Psoas muscle (tissue), 8 donors: ENCODE measurements around the gene TINCR. TPM values are rescaled to one million over a fixed set of nuclear protein-coding genes. Genes with fewer than 3 reads are reported as not detected.

Source experiments
- ATAC-seq, 4 donors: fragments of 200-7000 bp; cut with Tn5 transposase; one replicate each; pipeline ENCODE4 v1.9.1; 2020; ENCODE audit warnings: moderate library complexity in 3 of 4, mild to moderate bottlenecking in 2 of 4
- DNase-seq, 2 donors: peaks; one replicate each; pipeline ENCODE4 v3.0.0-alpha.2; 2020
- H3K27ac ChIP-seq: fragments of 200-600 bp; one replicate; pipeline ENCODE4 v1.8.0; 2022
- H3K27me3 ChIP-seq, 3 donors: fragments of 200-600 bp in 1 of 3; one replicate each; pipeline versions ENCODE4 v1.6.1 to v1.8.0; 2013 to 2022; ENCODE audit warnings: low read length in 2 of 3, mild to moderate bottlenecking in 2 of 3, moderate library complexity in 1 of 3; ENCODE audit not compliant: insufficient read depth in 3 of 3
- H3K36me3 ChIP-seq, 2 donors: fragments of 200-600 bp in 1 of 2; one replicate each; pipeline versions ENCODE4 v1.6.1 to v1.8.0; 2013 to 2022; ENCODE audit warnings: low read depth in 1 of 2, mild to moderate bottlenecking in 1 of 2, moderate library complexity in 1 of 2; ENCODE audit not compliant: insufficient read depth in 1 of 2
- H3K4me1 ChIP-seq: fragments of 200-600 bp; one replicate; pipeline ENCODE4 v1.8.0; 2022
- H3K4me3 ChIP-seq: fragments of 200-600 bp; one replicate; pipeline ENCODE4 v1.8.0; 2022; ENCODE audit warnings: mild to moderate bottlenecking
- H3K9me3 ChIP-seq: fragments of 200-600 bp; one replicate; pipeline ENCODE4 v1.8.0; 2022
- CTCF ChIP-seq: fragments of 200-600 bp; IDR thresholded peaks from one replicate; pipeline ENCODE4 v1.8.0; 2022; ENCODE audit warnings: antibody characterized with exemption
- WGBS, 3 donors: extraction: QIAGEN DNeasy Blood & Tissue Kit; methylation state at CpG; one replicate each; pipeline versions ENCODE4 v1.1.6 to v1.1.7; 2013; 5-methylcytosine and 5-hydroxymethylcytosine counted together
- intact Hi-C, 2 donors: fragments of 100-400 bp; cut with DNase I; formaldehyde crosslinking; loops; one replicate each; pipeline versions ENCODE4 v1.11.0 to v1.14.2; 2022
- polyA plus RNA-seq, 3 donors: library from polyadenylated mRNA; stranded (reverse); fragments of 200-250 nt; gene quantifications; one replicate each; pipeline ENCODE4 v1.2.3, GENCODE V29; 2013
- total RNA-seq, 4 donors: library from RNA; stranded (reverse); fragmentation: NEBNext Ultra II Directional in 2 of 4; extraction: Animal tissue kit (Norgen Biotek cat#: 25700) in 2 of 4; gene quantifications; one replicate each; pipeline versions ENCODE4 v1.2.1 to v1.2.4, GENCODE V29; 2021 to 2023
- donor health status: healthy with polysubstance abuse.
- donor health status: DM: no; HTN: no; CAD: no; lungs with moderate emphysema.
- donor health status: Bipolar disorder and iron deficiency.
- donor health status: healthy.
- donor health status: DM: yes; HTN: yes; CAD: no.
- donor health status: DM: no; HTN: no; CAD: no.
- donor health status: DM: no; HTN: no; CAD: no.
- donor health status: DM: yes; HTN: yes; CAD: no.

TINCR gene
- total and polyA plus RNA-seq, 7 donors = 0.06 to 0.38 (median 0.18) TPM; not detected in 2

- intact Hi-C loops = no loop called here
- H3K9me3 ChIP-seq = no peaks in the 10 kb centered on the region
- TF ChIP-seq CTCF = peak; percentile 27
- no peak overlapping the region for H3K4me3 ChIP-seq
- 30 to 42% (median 30%) methylated on average over 8 of the region's 8 CpGs for WGBS, 3 donors
- H3K36me3 ChIP-seq = no peaks in the 10 kb centered on the region
- no peak overlapping the region for H3K27ac ChIP-seq
- no peak for DNase-seq
- H3K4me1 ChIP-seq = no peaks in the 10 kb centered on the region
- peaks cover 0 to 5% (median 2%) of the 10 kb centered on the region in 3 donors for H3K27me3 ChIP-seq
- ATAC-seq = no peak
Observed at GRCh38 chr19:5547881-5548280, 19.9 kb downstream of the TINCR start.

- no peak overlapping the region for H3K27ac ChIP-seq
- WGBS, 3 donors = 82 to 94% (median 85%) methylated on average over 4 of the region's 4 CpGs
- no peak for TF ChIP-seq CTCF
- no peak for DNase-seq
- H3K4me1 ChIP-seq = no peaks in the 10 kb centered on the region
- intact Hi-C loops = no loop called here
- peaks cover 0 to 5% (median 4%) of the 10 kb centered on the region in 3 donors for H3K27me3 ChIP-seq
- no peaks in the 10 kb centered on the region for H3K36me3 ChIP-seq
- no peak for ATAC-seq
- H3K4me3 ChIP-seq = no peak overlapping the region
- no peaks in the 10 kb centered on the region for H3K9me3 ChIP-seq
Observed at GRCh38 chr19:5545984-5546383, 21.8 kb downstream of the TINCR start.

- DNase-seq = no peak
- intact Hi-C loops = no loop called here
- Histone ChIP-seq H3K9me3 (no peaks in the 10 kb centered on the region), H3K27ac (no peak overlapping the region), H3K4me1 (no peaks in the 10 kb centered on the region), H3K36me3 (no peaks in the 10 kb centered on the region), H3K27me3 (peaks cover 0 to 5% (median 4%) of the 10 kb centered on the region in 3 donors), H3K4me3 (no peak overlapping the region)
- 88 to 93% (median 89%) methylated on average over 5 of the region's 5 CpGs for WGBS, 3 donors
- no peak for TF ChIP-seq CTCF
- ATAC-seq = no peak
Observed at GRCh38 chr19:5545051-5545450, 22.7 kb downstream of the TINCR start.

GRCh38 chr19:5542665-5543064 lies 25.1 kb downstream of the TINCR start:
- WGBS, 3 donors = 45 to 60% (median 46%) methylated on average over 8 of the region's 8 CpGs

More at GRCh38 chr19:5542665-5543064, 25.1 kb downstream of the TINCR start:
- no peak for TF ChIP-seq CTCF
- no peak for ATAC-seq
- intact Hi-C loops = no loop called here
- H3K27ac ChIP-seq = no peak overlapping the region
- H3K4me3 ChIP-seq = no peak overlapping the region
- H3K9me3 ChIP-seq = no peaks in the 10 kb centered on the region
- no peaks in the 10 kb centered on the region for H3K4me1 ChIP-seq
- no peaks in the 10 kb centered on the region for H3K36me3 ChIP-seq
- no peak for DNase-seq
- H3K27me3 ChIP-seq = peaks cover 0 to 15% (median 5%) of the 10 kb centered on the region in 3 donors
